ENCODE results near the gene TUBB6.

TUBB6 gene

DNA sequence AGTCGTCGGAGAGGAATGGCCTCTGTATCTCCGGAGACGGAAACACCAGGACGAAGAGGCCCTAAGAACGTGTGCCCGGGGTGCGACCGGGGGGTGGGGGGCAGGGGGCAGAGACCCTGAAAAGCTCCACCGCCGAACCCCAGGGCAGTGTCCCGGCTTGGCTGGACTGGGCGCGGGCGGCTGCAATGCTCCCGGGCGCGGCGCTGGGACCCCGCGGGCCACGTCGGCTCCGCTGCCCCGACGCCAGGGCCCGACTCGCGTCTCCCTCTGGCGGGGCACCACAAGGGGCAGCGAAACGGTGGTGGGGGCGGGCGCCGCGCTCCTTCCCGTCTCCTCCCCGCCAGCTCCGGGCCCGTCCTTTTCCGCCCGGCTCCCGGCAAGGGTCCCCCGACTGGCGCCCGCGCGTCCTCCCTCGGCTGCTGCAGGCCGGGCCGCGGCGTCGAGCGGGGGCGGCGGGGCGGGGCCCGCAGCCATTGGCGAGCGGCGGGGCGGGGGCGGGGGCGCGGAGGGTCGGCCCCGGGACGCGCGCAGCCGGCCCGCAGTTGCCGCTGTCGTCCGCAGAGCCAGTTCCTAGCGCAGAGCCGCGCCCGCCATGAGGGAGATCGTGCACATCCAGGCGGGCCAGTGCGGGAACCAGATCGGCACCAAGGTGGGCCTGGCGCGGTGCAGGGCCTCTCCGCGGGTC, at the start of gene TUBB6:
Gene TUBB6, plus strand, starts transcription at position 541 of the 685 bp plus-strand sequence. Its CDS starts 52 bp downstream, at position 593.
- DNase-seq (ENCODE audit: extremely low read depth, low read depth): peak; percentile 54
- TF ChIP-seq, protein P1, sequence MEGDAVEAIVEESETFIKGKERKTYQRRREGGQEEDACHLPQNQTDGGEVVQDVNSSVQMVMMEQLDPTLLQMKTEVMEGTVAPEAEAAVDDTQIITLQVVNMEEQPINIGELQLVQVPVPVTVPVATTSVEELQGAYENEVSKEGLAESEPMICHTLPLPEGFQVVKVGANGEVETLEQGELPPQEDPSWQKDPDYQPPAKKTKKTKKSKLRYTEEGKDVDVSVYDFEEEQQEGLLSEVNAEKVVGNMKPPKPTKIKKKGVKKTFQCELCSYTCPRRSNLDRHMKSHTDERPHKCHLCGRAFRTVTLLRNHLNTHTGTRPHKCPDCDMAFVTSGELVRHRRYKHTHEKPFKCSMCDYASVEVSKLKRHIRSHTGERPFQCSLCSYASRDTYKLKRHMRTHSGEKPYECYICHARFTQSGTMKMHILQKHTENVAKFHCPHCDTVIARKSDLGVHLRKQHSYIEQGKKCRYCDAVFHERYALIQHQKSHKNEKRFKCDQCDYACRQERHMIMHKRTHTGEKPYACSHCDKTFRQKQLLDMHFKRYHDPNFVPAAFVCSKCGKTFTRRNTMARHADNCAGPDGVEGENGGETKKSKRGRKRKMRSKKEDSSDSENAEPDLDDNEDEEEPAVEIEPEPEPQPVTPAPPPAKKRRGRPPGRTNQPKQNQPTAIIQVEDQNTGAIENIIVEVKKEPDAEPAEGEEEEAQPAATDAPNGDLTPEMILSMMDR (IDR thresholded peaks at IDR 0.05; ENCODE audit: low read depth, low read length): no peak

DNA sequence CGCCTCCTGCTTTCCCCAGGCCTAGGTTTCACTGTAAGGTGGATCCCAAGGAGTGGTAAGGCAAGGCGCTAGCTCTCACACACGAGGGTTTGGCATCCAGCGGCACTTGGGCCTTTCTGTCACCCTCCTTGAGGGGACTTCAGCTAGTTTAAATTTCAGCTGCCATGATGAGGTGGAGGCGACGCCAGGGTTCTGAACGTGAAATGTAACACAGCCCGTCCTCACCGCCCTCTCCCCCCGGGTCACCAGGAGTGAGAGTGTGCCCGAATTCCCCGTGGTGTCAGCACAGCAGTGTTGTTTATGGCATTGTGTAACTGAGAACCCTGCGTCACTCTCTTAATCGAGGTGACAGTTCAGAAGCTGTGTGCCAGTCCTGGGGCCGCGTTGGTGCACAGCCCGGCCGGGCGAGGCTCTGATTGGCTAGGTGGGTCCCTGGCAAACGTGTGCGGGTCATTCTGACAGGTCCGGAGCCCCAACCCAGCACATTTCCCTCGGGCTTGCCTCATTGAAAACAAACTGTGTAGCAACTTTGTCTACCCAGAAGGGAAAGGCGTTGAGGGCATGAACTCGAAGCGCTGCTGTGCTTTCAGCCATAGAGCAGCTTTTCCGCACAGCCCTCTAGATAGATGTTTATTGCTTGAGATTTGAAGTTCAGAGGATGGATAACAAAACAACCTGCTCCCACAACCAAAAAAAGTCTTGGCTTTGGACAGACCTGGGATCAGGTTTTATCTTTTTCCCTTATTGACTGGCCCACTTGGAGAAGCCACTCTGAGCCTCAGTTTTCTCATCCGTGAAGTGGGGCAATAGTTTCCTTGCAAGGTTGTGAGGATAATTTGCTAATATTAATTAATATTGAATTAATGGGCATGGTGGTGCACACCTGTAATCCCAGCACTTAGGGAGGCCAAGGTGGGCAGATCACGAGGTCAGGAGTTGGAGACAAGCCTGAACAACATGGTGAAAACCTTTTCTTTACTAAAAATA, 49.0 kb upstream of the TUBB6 start:
- TF ChIP-seq, protein P1 (IDR thresholded peaks at IDR 0.05; ENCODE audit: low read depth, low read length): no peak

DNA sequence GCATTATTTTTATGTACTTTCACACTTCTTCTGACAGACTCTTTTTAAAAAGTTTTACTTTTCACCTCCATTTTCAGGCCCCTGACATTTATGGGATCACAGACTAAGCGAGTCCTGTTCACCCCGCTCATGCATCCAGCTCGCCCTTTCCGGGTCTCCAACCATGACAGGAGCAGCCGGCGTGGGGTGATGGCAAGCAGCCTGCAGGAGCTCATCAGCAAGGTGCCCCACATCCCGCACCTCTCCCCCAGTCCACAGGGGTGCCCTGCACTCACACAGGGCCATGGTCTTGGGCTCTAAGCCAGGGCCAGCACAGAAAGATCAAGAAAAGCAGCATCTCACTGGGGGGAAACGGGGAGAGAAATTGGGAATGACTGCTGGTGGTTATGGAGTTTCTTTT, 45.3 kb upstream of the TUBB6 start:
- no peak for DNase-seq (ENCODE audit: extremely low read depth, low read depth)
- TF ChIP-seq, protein P1 (IDR thresholded peaks at IDR 0.05; ENCODE audit: low read depth, low read length): no peak

More for the DNA sequence above, 49.0 kb upstream of the TUBB6 start:
- DNase-seq (ENCODE audit: extremely low read depth, low read depth): no peak

DNA sequence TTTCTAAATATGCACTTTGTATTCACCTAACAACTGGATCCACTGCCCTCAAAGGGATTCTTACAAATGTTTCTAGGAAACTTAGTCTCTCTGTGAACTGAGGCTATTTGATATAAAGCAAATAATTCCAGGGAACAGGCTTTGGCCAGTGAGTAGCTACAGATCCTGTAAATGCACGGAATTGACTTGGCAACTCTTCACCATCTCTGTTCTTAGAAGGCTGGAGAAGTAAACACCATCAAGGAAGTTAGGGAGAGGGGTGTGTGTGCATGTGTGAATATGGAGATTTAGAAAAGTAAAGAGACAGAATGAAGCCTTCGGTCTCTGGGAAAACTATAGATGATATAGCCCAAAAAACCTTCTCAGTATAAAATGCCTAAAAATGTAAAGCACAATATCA, 43.2 kb upstream of the TUBB6 start:
- no peak for DNase-seq (ENCODE audit: extremely low read depth, low read depth)
- TF ChIP-seq, protein P1 (IDR thresholded peaks at IDR 0.05; ENCODE audit: low read depth, low read length): no peak

DNA sequence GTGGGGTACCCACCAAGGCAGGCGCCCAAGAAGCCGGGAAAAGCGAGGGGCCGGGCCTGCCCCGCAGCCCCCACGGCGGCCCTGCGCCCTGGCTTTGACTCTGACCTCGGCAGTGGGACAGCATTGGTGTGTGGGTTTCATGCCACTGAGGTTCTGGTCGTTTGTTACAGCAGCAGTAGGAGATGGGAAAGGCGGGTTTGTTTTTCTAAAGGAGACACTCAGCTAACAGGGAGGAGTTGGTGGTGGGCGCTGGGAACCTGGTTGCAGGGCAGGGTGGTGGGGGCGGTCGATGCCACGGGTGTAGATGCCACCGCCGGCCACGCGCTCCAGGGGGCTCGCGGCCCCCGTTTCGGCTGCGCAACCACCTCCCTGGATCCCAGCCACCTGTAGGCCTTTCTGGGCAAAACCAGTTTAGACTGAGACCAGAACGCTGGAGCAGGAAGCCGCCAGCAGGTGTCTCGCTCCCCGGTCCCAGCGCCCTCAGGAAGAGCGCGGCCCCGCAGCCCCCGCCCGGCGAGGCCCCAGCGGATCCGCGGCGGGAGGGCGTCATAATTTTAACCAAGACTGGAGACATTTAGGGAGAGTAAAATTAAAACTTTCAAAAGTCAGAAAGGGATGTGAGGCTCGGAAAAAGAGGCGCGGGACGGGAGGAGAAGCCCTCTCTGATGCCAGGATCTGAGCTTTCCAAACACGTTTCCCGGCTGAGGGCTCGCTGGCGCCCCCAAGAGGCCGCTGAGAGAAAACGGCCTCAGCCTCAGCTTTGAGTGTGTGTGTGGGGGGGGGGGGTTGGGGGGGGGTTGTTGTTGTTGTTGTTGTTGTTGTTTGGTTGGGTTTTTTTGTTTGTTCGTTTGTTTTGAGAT, 36.4 kb upstream of the TUBB6 start:
- peak; percentile 50 for DNase-seq (ENCODE audit: extremely low read depth, low read depth)
- TF ChIP-seq, protein P1 (IDR thresholded peaks at IDR 0.05; ENCODE audit: low read depth, low read length): peak; percentile 59

DNA sequence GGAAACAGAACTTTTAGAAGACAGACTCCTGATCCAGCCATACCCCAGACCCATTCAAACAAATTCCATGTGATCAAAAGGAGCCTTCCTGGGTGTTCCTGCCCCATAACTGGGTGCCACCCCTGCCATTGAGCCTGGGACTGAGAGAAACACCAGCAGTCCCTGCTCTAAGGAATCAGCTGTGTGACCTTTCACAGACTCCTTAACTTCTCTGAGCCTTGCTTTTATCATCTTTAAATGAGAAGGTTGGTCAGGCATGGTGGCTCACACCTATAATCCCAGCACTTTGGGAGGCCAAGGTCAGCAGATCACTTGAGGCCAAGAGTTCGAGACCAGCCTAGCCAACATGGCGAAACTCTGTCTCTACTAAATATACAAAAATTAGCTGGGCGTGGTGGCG, 33.2 kb upstream of the TUBB6 start:
- TF ChIP-seq, protein P1 (IDR thresholded peaks at IDR 0.05; ENCODE audit: low read depth, low read length): no peak
- DNase-seq (ENCODE audit: extremely low read depth, low read depth): no peak

Measured in AG09319 (cell line).